Measurements from ENCODE around the gene JAK2.
"Not testable (repeated sequence)": the region's sequence is repeated elsewhere in the genome, so short reads cannot be mapped to it uniquely, and the experiment has no call there.

The JAK2 gene

DNA sequence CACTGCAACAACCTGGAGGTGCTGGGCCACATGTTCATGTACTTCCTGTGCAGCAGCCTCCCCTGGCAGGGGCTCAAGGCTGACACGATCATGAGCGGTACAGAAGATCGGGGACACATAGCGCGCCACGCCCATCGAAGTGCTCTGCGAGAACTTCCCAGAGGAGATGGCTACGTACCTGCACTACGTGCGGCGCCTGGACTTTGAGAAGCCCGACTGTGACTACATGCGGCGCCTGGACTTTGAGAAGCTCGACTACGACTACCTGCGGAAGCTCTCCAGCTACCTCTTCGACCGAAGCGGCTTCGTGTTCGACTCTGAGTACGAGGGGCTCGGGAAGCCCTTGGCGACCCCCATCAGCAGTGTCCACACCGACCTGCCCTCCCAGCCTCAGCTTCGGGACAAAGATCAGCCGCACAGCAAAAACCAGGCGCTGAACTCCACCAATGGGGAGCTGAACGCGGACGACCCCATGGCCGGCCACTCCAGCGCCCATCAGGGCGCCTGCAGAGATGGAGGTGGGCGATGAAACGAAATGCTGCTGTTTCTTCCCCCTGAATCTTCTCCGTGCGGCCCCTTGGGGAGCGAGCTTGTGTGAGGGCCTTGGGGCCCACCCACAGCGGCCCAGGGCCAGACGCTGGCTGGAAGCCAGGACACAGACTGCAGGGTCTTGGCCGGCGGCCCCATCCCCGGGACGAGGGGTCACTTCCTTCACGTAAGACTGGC lies 56.5 kb downstream of the JAK2 start:
- DNase-seq (ENCODE audit: low read depth, low spot score): no peak

- no peak for DNase-seq (ENCODE audit: low read depth, low spot score)
Measured at GRCh38 chr9:5042661-5043178, 57.6 kb downstream of the JAK2 start.

- DNase-seq (ENCODE audit: low read depth, low spot score): no peak
Measured at GRCh38 chr9:5043381-5043780, 58.3 kb downstream of the JAK2 start.

- DNase-seq (ENCODE audit: low read depth, low spot score): no peak
Measured at GRCh38 chr9:5044160-5044559, 59.1 kb downstream of the JAK2 start.

- no peak for DNase-seq (ENCODE audit: low read depth, low spot score)
Measured at GRCh38 chr9:5052838-5053237, 67.8 kb downstream of the JAK2 start.

DNA sequence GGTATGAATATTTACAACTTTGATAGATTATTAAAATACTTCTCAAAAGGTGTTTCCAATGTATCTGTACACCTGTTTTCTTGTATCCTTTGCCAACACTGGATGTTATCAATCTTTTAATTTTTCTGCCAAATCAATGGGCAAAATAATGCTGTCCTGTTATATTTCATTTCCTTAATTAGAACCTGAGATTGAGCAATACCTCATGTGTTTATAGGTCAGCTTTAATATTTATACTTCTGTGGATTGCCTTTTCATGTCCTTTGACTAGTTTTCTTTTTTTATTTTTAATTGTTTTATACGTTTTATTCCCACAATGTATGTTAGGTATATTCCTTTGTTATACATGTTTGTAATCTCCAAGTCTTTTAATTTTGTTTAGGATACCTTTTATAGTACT lies 77.6 kb downstream of the JAK2 start:
- DNase-seq (ENCODE audit: low read depth, low spot score): no peak

DNA sequence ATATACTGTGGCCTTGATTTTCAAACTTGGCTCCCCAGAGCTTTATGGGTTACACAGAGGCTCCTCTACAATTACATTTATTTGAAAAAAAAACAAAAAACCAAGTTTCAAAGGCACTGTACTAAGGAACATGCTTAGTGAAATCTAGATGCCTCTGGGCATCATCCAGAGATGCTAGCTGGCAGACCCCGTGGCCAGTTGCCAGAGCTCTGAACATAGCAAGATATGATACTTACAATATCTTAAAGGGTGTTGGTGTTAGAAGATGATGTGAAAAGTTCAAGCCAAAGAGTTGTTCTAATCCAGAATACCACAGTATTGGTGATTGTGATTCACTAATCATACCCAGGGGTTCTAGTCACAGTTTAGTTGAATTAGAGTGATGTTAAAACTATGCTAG lies 87.8 kb downstream of the JAK2 start:
- DNase-seq (ENCODE audit: low read depth, low spot score): no peak

DNA sequence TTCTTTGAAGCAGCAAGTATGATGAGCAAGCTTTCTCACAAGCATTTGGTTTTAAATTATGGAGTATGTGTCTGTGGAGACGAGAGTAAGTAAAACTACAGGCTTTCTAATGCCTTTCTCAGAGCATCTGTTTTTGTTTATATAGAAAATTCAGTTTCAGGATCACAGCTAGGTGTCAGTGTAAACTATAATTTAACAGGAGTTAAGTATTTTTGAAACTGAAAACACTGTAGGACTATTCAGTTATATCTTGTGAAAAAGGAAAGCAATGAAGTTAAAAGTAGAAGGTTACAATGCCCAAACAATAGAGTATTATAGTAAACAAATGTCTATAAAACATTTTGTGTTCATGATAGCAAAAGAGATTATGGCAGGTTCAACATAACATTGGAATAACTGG lies 88.6 kb downstream of the JAK2 start:
- no peak for DNase-seq (ENCODE audit: low read depth, low spot score)

- DNase-seq (ENCODE audit: low read depth, low spot score): no peak
Measured at GRCh38 chr9:5085993-5086392, 100.9 kb downstream of the JAK2 start.

DNA sequence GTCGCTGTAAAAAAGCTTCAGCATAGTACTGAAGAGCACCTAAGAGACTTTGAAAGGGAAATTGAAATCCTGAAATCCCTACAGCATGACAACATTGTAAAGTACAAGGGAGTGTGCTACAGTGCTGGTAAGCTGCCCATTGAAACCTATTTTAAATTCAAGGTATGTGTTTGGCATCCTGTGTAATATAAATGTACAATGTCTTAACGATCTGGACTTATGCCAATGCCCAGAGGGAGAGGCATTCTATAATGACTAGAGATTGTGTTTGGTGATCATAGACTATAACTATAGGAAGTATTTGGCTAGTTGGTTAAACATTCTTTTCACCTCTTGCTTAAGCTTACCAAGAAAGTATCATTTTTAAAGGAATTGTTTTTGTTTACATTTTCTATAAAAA lies 104.7 kb downstream of the JAK2 start:
- peak; percentile 55 for DNase-seq (ENCODE audit: low read depth, low spot score)

DNA sequence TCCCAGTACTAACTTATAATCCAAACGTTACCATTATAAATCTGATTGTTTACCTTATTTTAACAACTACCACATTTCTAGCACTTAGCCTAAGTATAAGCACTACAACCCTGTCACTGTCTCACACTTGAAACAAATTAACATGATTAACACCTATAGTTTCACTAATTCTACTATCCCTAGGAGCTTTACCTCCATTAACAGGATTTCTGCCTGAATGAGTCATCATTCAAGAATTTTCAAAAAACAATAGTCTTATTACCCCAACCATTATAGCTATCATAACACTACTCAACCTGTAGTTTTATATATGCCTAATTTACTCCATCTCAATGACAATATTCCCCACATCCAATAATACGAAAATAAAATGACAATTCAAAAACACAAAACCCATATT lies 110.7 kb downstream of the JAK2 start:
- DNase-seq (ENCODE audit: low read depth, low spot score): no peak

GRCh38 chr9:5099466-5099865 lies 114.4 kb downstream of the JAK2 start:
- no peak for DNase-seq (ENCODE audit: low read depth, low spot score)

DNA sequence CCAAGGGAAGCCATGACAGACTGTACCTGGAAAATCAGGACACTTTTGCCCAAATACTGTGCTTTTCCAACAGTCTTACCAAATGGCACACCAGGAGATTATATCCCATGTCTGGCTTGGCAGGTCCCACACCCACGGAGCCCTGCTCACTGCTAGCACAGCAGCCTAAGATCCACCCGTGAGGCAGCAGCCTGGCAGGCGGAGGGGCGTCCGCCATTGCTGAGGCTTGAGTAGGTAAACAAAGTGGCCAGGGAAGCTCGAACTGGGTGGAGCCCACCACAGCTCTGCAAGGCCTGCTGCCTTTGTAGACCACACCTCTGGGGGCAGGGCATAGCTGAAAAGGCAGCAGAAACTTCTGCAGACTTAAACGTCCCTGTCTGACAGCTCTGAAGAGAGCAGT lies 116.1 kb downstream of the JAK2 start:
- DNase-seq (ENCODE audit: low read depth, low spot score): not testable (repeated sequence)

GRCh38 chr9:5106517-5106916 lies 121.4 kb downstream of the JAK2 start:
- not testable (repeated sequence) for DNase-seq (ENCODE audit: low read depth, low spot score)

DNA sequence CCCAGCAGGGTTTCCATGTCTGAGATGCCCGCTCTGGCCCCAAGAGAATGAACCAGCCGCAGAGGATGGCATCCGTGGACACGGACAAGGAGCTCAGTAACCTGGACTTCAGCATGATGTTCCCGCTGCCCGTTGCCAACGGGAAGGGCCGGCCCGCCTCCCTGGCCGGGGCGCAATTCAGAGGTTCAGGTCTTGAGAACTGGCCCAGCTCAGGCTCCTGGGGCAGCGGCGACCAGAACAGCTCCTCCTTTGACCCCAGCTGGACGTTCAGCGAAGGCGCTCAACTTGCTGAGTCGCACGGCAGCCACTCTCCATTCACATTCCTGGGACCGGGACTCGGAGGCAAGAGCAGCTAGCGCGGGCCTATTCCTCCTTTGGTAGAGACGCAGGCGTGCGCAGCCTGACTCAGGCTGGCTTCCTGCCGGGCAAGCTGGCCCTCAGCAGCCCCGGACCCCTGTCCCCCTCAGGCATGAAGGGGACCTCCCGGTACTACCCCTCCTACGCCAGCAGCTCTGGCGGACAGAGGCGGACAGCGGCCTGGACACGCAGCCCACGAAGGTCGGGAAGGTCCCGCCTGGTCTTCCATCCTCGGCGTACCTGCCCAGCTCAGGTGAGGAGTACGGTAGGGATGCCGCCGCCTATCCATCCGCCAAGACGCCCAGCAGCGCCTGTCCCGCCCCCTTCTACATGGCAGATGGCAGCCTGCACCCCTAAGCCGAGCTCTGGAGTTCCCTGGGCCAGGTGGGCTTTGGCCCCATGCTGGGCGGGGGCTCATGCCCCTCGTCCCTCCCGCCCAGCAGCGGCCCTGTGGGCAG lies 126.0 kb downstream of the JAK2 start:
- DNase-seq (ENCODE audit: low read depth, low spot score): no peak

DNA sequence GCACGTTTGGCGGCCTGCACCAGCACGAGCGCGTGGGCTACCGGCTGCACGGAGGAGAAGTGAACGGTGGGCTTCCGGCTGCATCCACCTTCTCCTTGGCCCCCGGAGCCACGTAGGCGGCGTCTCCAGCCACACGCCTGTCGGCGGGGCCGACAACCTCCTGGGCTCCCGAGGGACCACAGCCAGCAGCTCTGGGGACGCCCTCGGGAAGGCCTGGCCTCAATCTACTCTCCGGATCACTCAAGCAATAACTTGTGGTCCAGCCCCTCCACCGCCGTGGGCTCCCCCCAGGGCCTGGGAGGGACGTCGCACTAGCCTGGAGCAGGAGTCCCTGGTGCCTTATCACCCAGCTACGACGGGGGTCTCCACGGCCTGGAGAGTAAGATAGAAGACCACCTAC lies 126.6 kb downstream of the JAK2 start:
- DNase-seq (ENCODE audit: low read depth, low spot score): no peak

- DNase-seq (ENCODE audit: low read depth, low spot score): no peak
Measured at GRCh38 chr9:5112109-5112592, 127.1 kb downstream of the JAK2 start.

DNA sequence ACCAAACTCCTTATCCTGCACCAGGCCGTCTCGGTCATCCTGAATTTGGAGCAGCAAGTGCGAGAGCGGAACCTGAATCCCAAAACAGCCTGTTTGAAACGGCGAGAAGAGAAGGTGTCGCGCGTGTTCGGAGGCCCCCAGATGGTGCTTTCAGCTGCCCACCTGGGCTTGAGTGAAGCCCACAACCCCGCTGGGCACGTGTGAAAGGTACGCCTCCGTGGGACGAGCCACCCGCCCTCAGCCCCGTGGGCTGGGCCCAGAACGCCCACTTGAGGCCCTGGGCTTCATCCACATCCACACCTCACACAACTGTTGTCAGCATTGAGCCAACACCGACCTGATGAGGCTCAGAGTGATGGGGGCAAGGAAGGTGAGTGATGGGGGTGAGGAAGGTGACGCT lies 127.6 kb downstream of the JAK2 start:
- DNase-seq (ENCODE audit: low read depth, low spot score): no peak

DNA sequence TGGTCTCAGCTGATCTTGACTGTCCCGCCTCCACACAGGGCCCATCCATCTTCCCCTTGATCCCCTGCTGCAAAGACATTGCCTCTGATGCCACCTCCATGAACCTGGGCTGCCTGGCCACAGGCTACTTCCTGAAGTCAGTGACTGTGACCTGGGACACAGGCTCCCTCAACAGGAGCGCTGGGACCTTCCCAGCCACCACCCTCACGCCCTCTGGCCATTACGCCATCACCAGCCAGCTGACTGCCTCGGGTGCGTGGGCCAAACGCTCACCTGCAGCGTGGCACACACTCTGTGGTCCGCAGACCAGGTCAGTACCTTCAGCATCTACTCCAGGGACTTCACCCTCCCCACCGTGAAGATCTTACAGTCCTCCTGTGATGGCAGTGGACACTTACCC lies 128.5 kb downstream of the JAK2 start:
- no peak for DNase-seq (ENCODE audit: low read depth, low spot score)

GRCh38 chr9:5113994-5114748 lies 129.1 kb downstream of the JAK2 start:
- DNase-seq (ENCODE audit: low read depth, low spot score): no peak

DNA sequence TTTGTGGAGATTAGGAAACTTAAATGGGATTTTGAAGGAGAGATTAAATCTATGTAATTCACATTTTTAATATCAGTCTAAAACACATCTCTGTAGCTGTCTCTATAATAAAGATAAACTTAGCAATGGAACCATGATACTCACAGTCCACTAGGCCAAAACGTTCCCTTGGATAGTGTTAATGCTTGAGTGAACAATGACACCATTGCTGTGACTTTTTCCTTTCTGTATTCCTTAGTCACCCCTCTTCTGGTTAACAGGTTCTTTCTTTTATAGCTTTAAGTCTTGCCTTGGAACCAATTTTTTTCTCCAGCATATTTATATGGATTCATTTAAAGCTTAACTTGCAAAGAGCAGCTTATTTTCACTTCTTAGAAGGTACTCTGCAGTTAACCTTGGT lies 137.0 kb downstream of the JAK2 start:
- DNase-seq (ENCODE audit: low read depth, low spot score): no peak

DNA sequence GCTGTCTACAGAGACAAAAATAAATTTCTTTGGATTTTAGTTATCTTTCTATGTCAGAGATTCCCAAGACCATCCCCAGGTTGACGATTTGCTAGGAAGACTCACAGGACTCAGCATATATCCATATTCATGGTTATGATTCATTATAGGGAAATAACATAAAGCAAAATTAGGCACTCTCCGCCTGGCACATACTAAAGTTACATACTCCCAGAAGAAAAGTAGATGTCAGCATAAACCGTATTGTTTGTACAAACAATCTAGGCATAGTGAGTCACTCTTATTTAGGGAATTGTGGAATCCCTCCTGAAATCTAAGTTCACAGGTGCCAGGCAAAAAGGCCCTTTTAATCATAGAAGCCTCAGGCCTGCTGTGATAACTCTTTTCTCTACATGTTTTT lies 137.4 kb downstream of the JAK2 start:
- no peak for DNase-seq (ENCODE audit: low read depth, low spot score)
